Astrocyte (in vitro differentiated cells and primary cell): ENCODE measurements around the gene PVALEF. TPM values are rescaled to one million over a fixed set of nuclear protein-coding genes. Genes with fewer than 3 reads are reported as not detected.

ENCODE experiments used
- DNase-seq: peaks from one replicate; pipeline ENCODE4 v3.0.0-alpha.2; 2010; ENCODE audit warnings: low read depth
- FAIRE-seq: peaks from 2 replicates; lab custom pipeline; 2011; peaks lifted over from hg19 to GRCh38; lab: Jason Lieb, UNC
- H2AFZ ChIP-seq: 2 replicates; pipeline ENCODE4 v1.6.0; 2012; ENCODE audit warnings: low read depth, low read length, inconsistent platforms
- H3K27ac ChIP-seq: 2 replicates; pipeline ENCODE4 v1.5.1; 2011; ENCODE audit warnings: low read depth, low read length, inconsistent platforms
- H3K27me3 ChIP-seq: 2 replicates; pipeline ENCODE4 v1.6.0; 2011; ENCODE audit warnings: low read length, inconsistent platforms; ENCODE audit not compliant: insufficient read depth
- H3K36me3 ChIP-seq: 2 replicates; pipeline ENCODE4 v1.5.1; 2011; ENCODE audit warnings: low read length, inconsistent platforms; ENCODE audit not compliant: insufficient read depth
- H3K4me1 ChIP-seq: 2 replicates; pipeline ENCODE4 v1.5.1; 2011; ENCODE audit warnings: low read length, inconsistent platforms; ENCODE audit not compliant: insufficient read depth
- H3K4me2 ChIP-seq: 2 replicates; pipeline ENCODE4 v1.6.0; 2012; ENCODE audit warnings: low read length, inconsistent platforms
- H3K4me3 ChIP-seq: 2 replicates; pipeline ENCODE4 v1.5.1; 2011; ENCODE audit warnings: low read depth, mild to moderate bottlenecking, low read length, inconsistent platforms; ENCODE audit not compliant: insufficient read depth
- H3K79me2 ChIP-seq: 2 replicates; pipeline ENCODE4 v1.6.0; 2012; ENCODE audit warnings: mild to moderate bottlenecking, low read length, inconsistent platforms; ENCODE audit not compliant: insufficient read depth
- H3K9ac ChIP-seq: 2 replicates; pipeline ENCODE4 v1.6.0; 2012; ENCODE audit warnings: mild to moderate bottlenecking, low read length, inconsistent platforms
- H3K9me3 ChIP-seq: 2 replicates; pipeline ENCODE4 v1.5.1; 2012; ENCODE audit warnings: low read depth, mild to moderate bottlenecking, low read length, inconsistent platforms; ENCODE audit not compliant: insufficient read depth
- H4K20me1 ChIP-seq: 2 replicates; pipeline ENCODE4 v1.6.0; 2012; ENCODE audit warnings: low read length, inconsistent platforms; ENCODE audit not compliant: insufficient read depth
- H3K27ac Mint-ChIP-seq: one replicate; pipeline ENCODE4 v1.8.0; 2021; ENCODE audit warnings: mild to moderate bottlenecking, mixed read lengths; ENCODE audit not compliant: unreplicated experiment
- H3K27me3 Mint-ChIP-seq: one replicate; pipeline ENCODE4 v1.8.0; 2021; ENCODE audit warnings: low read depth, mixed read lengths; ENCODE audit not compliant: unreplicated experiment
- H3K36me3 Mint-ChIP-seq: one replicate; pipeline ENCODE4 v1.8.0; 2021; ENCODE audit warnings: low read depth, mixed read lengths; ENCODE audit not compliant: unreplicated experiment
- H3K4me1 Mint-ChIP-seq: one replicate; pipeline ENCODE4 v1.8.0; 2021; ENCODE audit warnings: low read depth, mixed read lengths; ENCODE audit not compliant: unreplicated experiment
- H3K4me3 Mint-ChIP-seq: one replicate; pipeline ENCODE4 v1.8.0; 2021; ENCODE audit warnings: mild to moderate bottlenecking, moderate library complexity, mixed read lengths; ENCODE audit not compliant: unreplicated experiment
- H3K9me3 Mint-ChIP-seq: one replicate; pipeline ENCODE4 v1.8.0; 2021; ENCODE audit warnings: mild to moderate bottlenecking, mixed read lengths; ENCODE audit not compliant: unreplicated experiment
- CTCF ChIP-seq: IDR thresholded peaks from 2 replicates; pipeline ENCODE4 v1.5.1; 2011; ENCODE audit warnings: low read depth, mild to moderate bottlenecking, inconsistent platforms, low read length, moderate library complexity; ENCODE audit not compliant: insufficient read depth
- EZH2 ChIP-seq: IDR thresholded peaks from 2 replicates; pipeline ENCODE4 v1.6.1; 2012; ENCODE audit warnings: mild to moderate bottlenecking, low read length, inconsistent platforms; ENCODE audit not compliant: insufficient read depth
- total RNA-seq: library from RNA; stranded (reverse); gene quantifications from 2 replicates; pipeline ENCODE4 v1.2.1, GENCODE V29; 2021

PVALEF gene
- total RNA-seq, 1 donor from 2014 or later: not detected

- TF ChIP-seq EZH2: no peak
- TF ChIP-seq CTCF: no peak
- no peak for DNase-seq
- Mint-ChIP-seq H3K27ac (no peak overlapping the region), H3K36me3 (no peaks in the 10 kb centered on the region), H3K4me1 (no peaks in the 10 kb centered on the region), H3K27me3 (peaks cover 22% of the 10 kb centered on the region), H3K4me3 (no peak overlapping the region), H3K9me3 (no peaks in the 10 kb centered on the region)
- H3K79me2 ChIP-seq: no peaks in the 10 kb centered on the region
- H3K9ac ChIP-seq: no peak overlapping the region
- H3K36me3 ChIP-seq: no peaks in the 10 kb centered on the region
- no peak overlapping the region for H3K4me2 ChIP-seq
- H2AFZ ChIP-seq: no peak overlapping the region
- H4K20me1 ChIP-seq: no peaks in the 10 kb centered on the region
- no peaks in the 10 kb centered on the region for H3K4me1 ChIP-seq
- peaks cover 5% of the 10 kb centered on the region for H3K27me3 ChIP-seq
- H3K27ac ChIP-seq: no peak overlapping the region
- no peak for FAIRE-seq
- H3K4me3 ChIP-seq: no peak overlapping the region
- H3K9me3 ChIP-seq: no peaks in the 10 kb centered on the region
Observed at GRCh38 chr17:81163703-81164370, 1.5 kb upstream of the PVALEF start.

DNA sequence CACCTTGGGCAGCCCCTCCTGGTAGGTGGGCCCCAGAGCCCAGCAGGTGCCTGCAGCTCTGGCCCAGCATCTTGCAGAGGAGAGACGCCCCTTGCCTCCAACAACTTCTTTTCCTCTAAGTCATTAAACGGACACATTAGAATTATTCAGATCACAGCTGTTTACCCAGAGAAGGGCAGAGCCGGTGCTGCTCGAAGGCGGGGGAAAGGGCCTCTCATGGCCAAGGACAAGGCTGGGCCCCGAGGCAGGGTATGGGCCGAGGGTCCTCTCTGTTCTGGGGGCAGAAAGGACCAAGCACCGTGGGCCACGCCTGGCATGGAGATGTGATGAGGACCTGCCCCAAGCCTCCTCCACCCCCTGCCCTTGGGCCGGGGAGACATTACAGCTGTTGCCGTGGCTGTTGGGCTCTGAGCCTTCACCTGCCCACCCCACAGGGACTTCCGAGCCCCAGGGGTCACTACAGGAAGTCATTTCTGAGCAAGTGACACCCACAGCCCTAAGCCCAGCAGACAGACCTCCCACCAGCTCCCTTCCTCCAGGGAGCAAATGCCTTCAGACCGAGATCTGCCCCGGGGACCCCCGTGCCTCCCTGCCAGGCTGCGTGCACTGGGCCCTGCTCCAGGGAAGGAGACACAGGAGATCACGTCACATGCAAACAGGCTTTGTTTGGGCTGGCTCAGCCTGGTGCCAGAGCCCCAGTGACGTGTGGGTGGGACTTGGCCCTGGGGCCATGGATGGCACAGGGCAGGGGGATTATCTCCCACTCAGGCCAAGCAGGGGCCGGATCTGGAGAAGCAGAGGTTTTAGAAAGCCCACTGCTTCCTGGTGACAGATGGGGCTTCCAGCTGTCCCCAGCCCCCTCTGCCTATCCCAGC is 699 bp upstream of the PVALEF start:
- Histone ChIP-seq H3K27me3 (peaks cover 5% of the 10 kb centered on the region), H3K36me3 (no peaks in the 10 kb centered on the region)
- H3K27me3 Mint-ChIP-seq: peaks cover 21% of the 10 kb centered on the region

More for the DNA sequence above, 699 bp upstream of the PVALEF start:
- Histone ChIP-seq H3K4me2 (no peak overlapping the region), H3K79me2 (no peaks in the 10 kb centered on the region), H4K20me1 (no peaks in the 10 kb centered on the region), H3K4me3 (no peak overlapping the region), H3K9me3 (no peaks in the 10 kb centered on the region), H3K9ac (no peak overlapping the region), H2AFZ (no peak overlapping the region), H3K4me1 (no peaks in the 10 kb centered on the region), H3K27ac (no peak overlapping the region)
- TF ChIP-seq EZH2 (peak; percentile 6), CTCF (no peak)
- DNase-seq (no peak), FAIRE-seq (no peak)
- no peaks in the 10 kb centered on the region for H3K36me3 Mint-ChIP-seq
- no peaks in the 10 kb centered on the region for H3K4me1 Mint-ChIP-seq
- no peak overlapping the region for H3K27ac Mint-ChIP-seq
- H3K9me3 Mint-ChIP-seq: no peaks in the 10 kb centered on the region
- no peak overlapping the region for H3K4me3 Mint-ChIP-seq
